Neural cell (in vitro differentiated cells): Measurements from ENCODE around the gene JMJD4.

Source experiments
- CTCF ChIP-seq: fragments of 450-650 bp; IDR thresholded peaks from 2 replicates; pipeline ENCODE4 v1.5.1; 2014; ENCODE audit warnings: antibody characterized with exemption, mild to moderate bottlenecking, moderate library complexity; ENCODE audit not compliant: poor library complexity, severe bottlenecking
- EP300 ChIP-seq: fragments of 450-650 bp; conservative IDR thresholded peaks from 2 replicates; pipeline ENCODE4 v1.6.1; 2014; ENCODE audit warnings: antibody characterized with exemption, mild to moderate bottlenecking, moderate library complexity; ENCODE audit not compliant: poor library complexity, severe bottlenecking
- EZH2 ChIP-seq: fragments of 200-600, 300-800 bp; shearing (Covaris generic), sonication (generic); IDR thresholded peaks from 2 replicates; pipeline ENCODE4 v1.6.1; 2014; ENCODE audit warnings: antibody characterized with exemption, low read length, borderline replicate concordance, mild to moderate bottlenecking; ENCODE audit not compliant: insufficient read depth, poor library complexity, severe bottlenecking

- no peak for TF ChIP-seq CTCF
- TF ChIP-seq EZH2 = no peak
- TF ChIP-seq EP300 = no peak
Measured at GRCh38 chr1:227769936-227770494, 34.9 kb upstream of the JMJD4 start.
